HL-60 (cell line): ENCODE data around the gene ACOX2.

ENCODE experiments used
- DNase-seq, 2 experiments: peaks; one replicate each; pipeline ENCODE4 v3.0.0-alpha.2; 2010 to 2020; ENCODE audit warnings: low read depth in 1 of 2, low spot score in 1 of 2
- H3K27ac ChIP-seq: fragments of 250-450 bp; sonication (Bioruptor Pico); replicated peaks from 2 replicates; pipeline ENCODE4 v1.5.1; 2020; ENCODE audit warnings: mild to moderate bottlenecking, moderate library complexity
- H3K27me3 ChIP-seq: fragments of 250-450 bp; sonication (Bioruptor Pico); 2 replicates; pipeline ENCODE4 v1.5.1; 2021; ENCODE audit warnings: mild to moderate bottlenecking, moderate library complexity; ENCODE audit not compliant: insufficient read depth, poor library complexity, severe bottlenecking
- H3K4me3 ChIP-seq: replicated peaks from 2 replicates; pipeline ENCODE4 v1.5.1; 2011; ENCODE audit warnings: mild to moderate bottlenecking, control low read depth, low read length; ENCODE audit not compliant: insufficient read depth
- GABPA ChIP-seq: IDR thresholded peaks from 2 replicates; pipeline ENCODE4 v1.6.1; 2012; ENCODE audit warnings: low read depth
- POLR2AphosphoS5 ChIP-seq: IDR thresholded peaks from 2 replicates; pipeline ENCODE4 v1.6.1; 2012; ENCODE audit warnings: low read depth
- SPI1 ChIP-seq: IDR thresholded peaks from 2 replicates; pipeline ENCODE4 v1.6.1; 2012; ENCODE audit warnings: low read depth, mild to moderate bottlenecking, borderline replicate concordance
- TF ChIP-seq, protein P1 (sequence below): IDR thresholded peaks from one replicate; pipeline ENCODE4 v1.5.1; 2011; ENCODE audit warnings: low read length, control low read depth, inconsistent platforms; ENCODE audit not compliant: insufficient read depth
- TF ChIP-seq, protein P2 (sequence below): IDR thresholded peaks from 2 replicates; pipeline ENCODE4 v1.6.1; 2012; ENCODE audit warnings: low read depth; ENCODE audit not compliant: insufficient replicate concordance

Gene ACOX2

DNA sequence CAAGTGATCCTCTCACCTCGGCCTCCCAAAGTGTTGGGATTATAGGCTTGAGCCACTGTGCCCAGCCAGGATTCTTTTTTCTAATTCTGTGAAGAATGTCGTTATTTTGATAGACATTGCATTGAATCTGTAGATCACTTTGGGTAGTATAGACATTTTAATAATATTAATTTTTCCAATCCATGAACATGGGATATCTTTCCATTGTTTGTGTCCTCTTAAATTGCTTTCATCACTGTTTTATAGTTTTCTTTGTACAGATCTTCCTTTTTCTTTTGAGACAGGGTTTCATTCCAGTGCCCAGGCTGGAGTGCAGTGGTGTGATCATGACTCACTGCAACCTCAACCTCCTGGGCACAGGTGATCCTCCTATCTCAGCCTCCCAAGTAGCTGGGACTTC, 56.7 kb downstream of the ACOX2 start:
- no peak overlapping the region for H3K27ac ChIP-seq
- DNase-seq: no peak
- TF ChIP-seq SPI1 (no peak), GABPA (no peak), POLR2AphosphoS5 (no peak)
- TF ChIP-seq, protein P1, sequence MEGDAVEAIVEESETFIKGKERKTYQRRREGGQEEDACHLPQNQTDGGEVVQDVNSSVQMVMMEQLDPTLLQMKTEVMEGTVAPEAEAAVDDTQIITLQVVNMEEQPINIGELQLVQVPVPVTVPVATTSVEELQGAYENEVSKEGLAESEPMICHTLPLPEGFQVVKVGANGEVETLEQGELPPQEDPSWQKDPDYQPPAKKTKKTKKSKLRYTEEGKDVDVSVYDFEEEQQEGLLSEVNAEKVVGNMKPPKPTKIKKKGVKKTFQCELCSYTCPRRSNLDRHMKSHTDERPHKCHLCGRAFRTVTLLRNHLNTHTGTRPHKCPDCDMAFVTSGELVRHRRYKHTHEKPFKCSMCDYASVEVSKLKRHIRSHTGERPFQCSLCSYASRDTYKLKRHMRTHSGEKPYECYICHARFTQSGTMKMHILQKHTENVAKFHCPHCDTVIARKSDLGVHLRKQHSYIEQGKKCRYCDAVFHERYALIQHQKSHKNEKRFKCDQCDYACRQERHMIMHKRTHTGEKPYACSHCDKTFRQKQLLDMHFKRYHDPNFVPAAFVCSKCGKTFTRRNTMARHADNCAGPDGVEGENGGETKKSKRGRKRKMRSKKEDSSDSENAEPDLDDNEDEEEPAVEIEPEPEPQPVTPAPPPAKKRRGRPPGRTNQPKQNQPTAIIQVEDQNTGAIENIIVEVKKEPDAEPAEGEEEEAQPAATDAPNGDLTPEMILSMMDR: no peak
- TF ChIP-seq, protein P2, sequence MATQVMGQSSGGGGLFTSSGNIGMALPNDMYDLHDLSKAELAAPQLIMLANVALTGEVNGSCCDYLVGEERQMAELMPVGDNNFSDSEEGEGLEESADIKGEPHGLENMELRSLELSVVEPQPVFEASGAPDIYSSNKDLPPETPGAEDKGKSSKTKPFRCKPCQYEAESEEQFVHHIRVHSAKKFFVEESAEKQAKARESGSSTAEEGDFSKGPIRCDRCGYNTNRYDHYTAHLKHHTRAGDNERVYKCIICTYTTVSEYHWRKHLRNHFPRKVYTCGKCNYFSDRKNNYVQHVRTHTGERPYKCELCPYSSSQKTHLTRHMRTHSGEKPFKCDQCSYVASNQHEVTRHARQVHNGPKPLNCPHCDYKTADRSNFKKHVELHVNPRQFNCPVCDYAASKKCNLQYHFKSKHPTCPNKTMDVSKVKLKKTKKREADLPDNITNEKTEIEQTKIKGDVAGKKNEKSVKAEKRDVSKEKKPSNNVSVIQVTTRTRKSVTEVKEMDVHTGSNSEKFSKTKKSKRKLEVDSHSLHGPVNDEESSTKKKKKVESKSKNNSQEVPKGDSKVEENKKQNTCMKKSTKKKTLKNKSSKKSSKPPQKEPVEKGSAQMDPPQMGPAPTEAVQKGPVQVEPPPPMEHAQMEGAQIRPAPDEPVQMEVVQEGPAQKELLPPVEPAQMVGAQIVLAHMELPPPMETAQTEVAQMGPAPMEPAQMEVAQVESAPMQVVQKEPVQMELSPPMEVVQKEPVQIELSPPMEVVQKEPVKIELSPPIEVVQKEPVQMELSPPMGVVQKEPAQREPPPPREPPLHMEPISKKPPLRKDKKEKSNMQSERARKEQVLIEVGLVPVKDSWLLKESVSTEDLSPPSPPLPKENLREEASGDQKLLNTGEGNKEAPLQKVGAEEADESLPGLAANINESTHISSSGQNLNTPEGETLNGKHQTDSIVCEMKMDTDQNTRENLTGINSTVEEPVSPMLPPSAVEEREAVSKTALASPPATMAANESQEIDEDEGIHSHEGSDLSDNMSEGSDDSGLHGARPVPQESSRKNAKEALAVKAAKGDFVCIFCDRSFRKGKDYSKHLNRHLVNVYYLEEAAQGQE: no peak
- H3K4me3 ChIP-seq: no peak overlapping the region
- no peaks in the 10 kb centered on the region for H3K27me3 ChIP-seq

DNA sequence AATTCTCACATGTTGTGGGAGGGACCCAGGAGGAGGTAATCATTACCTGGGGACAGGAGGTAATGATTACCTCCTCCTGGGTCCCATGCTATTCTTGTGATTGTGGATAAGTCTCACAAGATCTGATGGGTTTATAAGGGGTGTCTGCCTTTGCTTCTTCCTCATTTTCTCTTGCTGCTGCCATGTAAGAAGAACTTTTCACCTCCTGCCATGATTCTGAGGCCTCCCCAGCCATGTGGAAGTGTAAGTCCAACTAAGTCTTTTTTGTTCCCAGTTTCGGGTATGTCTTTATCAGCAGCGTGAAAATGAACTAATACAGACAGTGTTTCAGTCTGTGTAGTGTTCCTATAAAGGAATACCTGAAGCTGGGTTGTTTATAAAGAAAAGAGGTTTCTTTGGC, 58.2 kb downstream of the ACOX2 start:
- no peaks in the 10 kb centered on the region for H3K27me3 ChIP-seq
- no peak overlapping the region for H3K4me3 ChIP-seq
- no peak for DNase-seq
- no peak overlapping the region; the same call in 1 of the 2 replicates for H3K27ac ChIP-seq
- TF ChIP-seq SPI1 (no peak), POLR2AphosphoS5 (no peak), GABPA (no peak)
- TF ChIP-seq, protein P2: no peak
- TF ChIP-seq, protein P1: no peak

DNA sequence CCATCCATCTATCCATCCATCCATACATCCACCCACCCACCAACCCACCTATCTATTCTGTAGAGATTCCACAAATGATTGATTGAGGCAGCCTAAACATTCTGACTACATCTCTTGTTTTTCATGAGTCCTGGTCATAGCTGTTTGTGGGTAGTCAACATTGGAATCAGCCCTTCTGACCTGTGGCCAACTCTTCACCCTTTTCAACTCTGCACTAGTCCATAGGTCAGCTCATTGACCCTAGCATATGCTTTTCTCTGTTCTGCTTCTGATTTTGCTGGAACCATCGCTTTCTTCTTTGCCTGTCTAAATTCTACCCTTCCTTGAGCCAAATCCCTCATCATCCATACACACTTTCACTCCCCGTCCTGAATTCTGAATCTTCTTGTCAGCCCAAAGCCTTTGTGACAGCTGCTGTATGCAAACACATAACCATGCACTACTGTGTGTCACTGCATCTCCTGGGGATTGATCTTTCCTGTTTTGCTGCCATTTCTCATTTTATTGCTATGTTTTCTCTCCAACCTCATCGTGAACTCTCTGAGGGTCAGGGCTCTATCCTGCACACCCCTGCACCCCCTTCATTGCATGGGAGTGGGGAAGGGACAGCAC, 61.9 kb downstream of the ACOX2 start:
- H3K27ac ChIP-seq: no peak overlapping the region
- H3K27me3 ChIP-seq: no peaks in the 10 kb centered on the region
- no peak for TF ChIP-seq POLR2AphosphoS5
- TF ChIP-seq, protein P1: no peak
- no peak overlapping the region for H3K4me3 ChIP-seq
- no peak for DNase-seq

DNA sequence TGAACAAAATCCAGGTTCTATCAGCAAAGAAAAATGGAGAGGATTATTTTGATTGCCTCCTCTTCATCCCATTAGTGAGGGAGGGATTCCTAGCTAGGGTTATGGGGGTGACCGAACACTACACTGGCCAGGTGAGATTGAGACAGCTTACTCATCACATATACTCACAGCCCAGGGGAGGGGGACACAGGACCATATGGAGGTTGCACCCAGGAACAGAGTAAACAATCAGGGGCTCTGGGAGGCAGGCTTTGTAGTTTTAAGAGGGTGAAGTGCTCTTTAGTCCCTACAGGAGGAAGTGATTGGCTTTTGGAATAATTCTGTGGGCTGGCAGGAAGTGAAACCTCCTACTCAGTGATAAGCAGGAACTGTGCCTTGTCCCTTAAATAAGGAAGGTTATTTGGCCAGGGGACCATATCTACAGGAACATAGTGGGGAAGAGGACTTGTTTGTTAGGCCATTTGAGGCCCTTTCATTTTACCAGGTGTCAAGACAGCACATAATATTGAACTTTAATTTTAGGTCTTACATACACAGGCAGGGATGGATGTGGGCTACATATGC, 62.6 kb downstream of the ACOX2 start:
- no peaks in the 10 kb centered on the region for H3K27me3 ChIP-seq
- no peak overlapping the region for H3K4me3 ChIP-seq
- no peak overlapping the region for H3K27ac ChIP-seq
- TF ChIP-seq, protein P2: no peak
- TF ChIP-seq, protein P1: no peak
- peak; percentile 72 for TF ChIP-seq SPI1
- TF ChIP-seq GABPA: no peak
- TF ChIP-seq POLR2AphosphoS5: no peak
- DNase-seq: peak in 1 of 2 experiments; percentile 56
